SK-N-MC (cell line): Measurements from ENCODE around the gene PRR23E.

ENCODE experiments used
- DNase-seq: peaks from one replicate; pipeline ENCODE4 v3.0.0-alpha.2; 2011; ENCODE audit warnings: low read depth, low spot score
- H3K27ac ChIP-seq: fragments of 200-600 bp; sonication (generic); 2 replicates; pipeline ENCODE4 v1.5.1; 2016; ENCODE audit warnings: mixed run types
- H3K36me3 ChIP-seq: fragments of 200-600 bp; sonication (generic); 2 replicates; pipeline ENCODE4 v1.6.1; 2017; ENCODE audit warnings: antibody characterized with exemption, low read length, mixed read lengths; ENCODE audit not compliant: insufficient read depth
- H3K4me3 ChIP-seq: fragments of 200-600 bp; sonication (generic); 2 replicates; pipeline ENCODE4 v1.5.1; 2016
- H3K9ac ChIP-seq: fragments of 200-600 bp; sonication (generic); 2 replicates; pipeline ENCODE4 v1.8.0; 2017; ENCODE audit warnings: mixed run types, mixed read lengths; ENCODE audit not compliant: insufficient read length
- H3K9me3 ChIP-seq: fragments of 200-600 bp; sonication (generic); 2 replicates; pipeline ENCODE4 v1.6.1; 2017; ENCODE audit warnings: low read depth, mild to moderate bottlenecking, antibody characterized with exemption, low read length, moderate library complexity, mixed read lengths
- EZH2 ChIP-seq: fragments of 200-600 bp; sonication (generic); IDR thresholded peaks from one replicate; pipeline ENCODE4 v1.6.1; 2017; ENCODE audit warnings: antibody characterized with exemption
- FOXP2 ChIP-seq: optimal IDR thresholded peaks from 2 replicates; pipeline ENCODE3; 2011; ENCODE audit warnings: mild to moderate bottlenecking, moderate library complexity; ENCODE audit not compliant: insufficient read depth; ENCODE audit errors: extremely low read length, control extremely low read depth
- POLR2AphosphoS5 ChIP-seq: IDR thresholded peaks from 2 replicates; pipeline ENCODE4 v1.6.1; 2012; ENCODE audit warnings: mild to moderate bottlenecking, low read depth, low read length, borderline replicate concordance

Gene PRR23E

GRCh38 chr3:127177226-127177625 is 15.7 kb upstream of the PRR23E start:
- Histone ChIP-seq H3K4me3 (no peak overlapping the region), H3K27ac (no peak overlapping the region), H3K36me3 (no peaks in the 10 kb centered on the region), H3K9me3 (no peaks in the 10 kb centered on the region), H3K9ac (no peak overlapping the region)
- no peak for DNase-seq
- TF ChIP-seq FOXP2 (no peak), EZH2 (no peak), POLR2AphosphoS5 (no peak)

- H3K36me3 ChIP-seq = no peaks in the 10 kb centered on the region
- no peaks in the 10 kb centered on the region for H3K9me3 ChIP-seq
- H3K4me3 ChIP-seq = no peak overlapping the region
- no peak overlapping the region for H3K9ac ChIP-seq
- TF ChIP-seq POLR2AphosphoS5 (no peak), FOXP2 (no peak), EZH2 (no peak)
- no peak for DNase-seq
- no peak overlapping the region for H3K27ac ChIP-seq
These were observed 12.1 kb upstream of the PRR23E start for GRCh38 chr3:127180859-127181258.

GRCh38 chr3:127182431-127182830 is 10.5 kb upstream of the PRR23E start:
- Histone ChIP-seq H3K9me3 (no peaks in the 10 kb centered on the region), H3K4me3 (no peak overlapping the region), H3K27ac (no peak overlapping the region), H3K9ac (no peak overlapping the region), H3K36me3 (no peaks in the 10 kb centered on the region)
- TF ChIP-seq FOXP2 = no peak
- TF ChIP-seq EZH2 = no peak
- TF ChIP-seq POLR2AphosphoS5 = no peak
- DNase-seq = no peak

GRCh38 chr3:127182848-127183714 is 9.8 kb upstream of the PRR23E start:
- no peak overlapping the region for H3K27ac ChIP-seq
- TF ChIP-seq EZH2 (no peak), FOXP2 (no peak), POLR2AphosphoS5 (no peak)
- no peak overlapping the region for H3K9ac ChIP-seq
- H3K36me3 ChIP-seq = no peaks in the 10 kb centered on the region
- no peaks in the 10 kb centered on the region for H3K9me3 ChIP-seq
- no peak overlapping the region for H3K4me3 ChIP-seq
- DNase-seq = no peak

GRCh38 chr3:127183931-127184869 is 8.7 kb upstream of the PRR23E start:
- no peaks in the 10 kb centered on the region for H3K9me3 ChIP-seq
- H3K9ac ChIP-seq = no peak overlapping the region
- H3K27ac ChIP-seq = no peak overlapping the region
- DNase-seq = no peak
- H3K36me3 ChIP-seq = no peaks in the 10 kb centered on the region
- no peak for TF ChIP-seq EZH2
- no peak for TF ChIP-seq FOXP2
- no peak for TF ChIP-seq POLR2AphosphoS5
- no peak overlapping the region for H3K4me3 ChIP-seq

- H3K9me3 ChIP-seq = no peaks in the 10 kb centered on the region
- DNase-seq = no peak
- H3K4me3 ChIP-seq = no peak overlapping the region
- TF ChIP-seq POLR2AphosphoS5 (no peak), FOXP2 (no peak), EZH2 (no peak)
- no peak overlapping the region for H3K9ac ChIP-seq
- no peaks in the 10 kb centered on the region for H3K36me3 ChIP-seq
- no peak overlapping the region for H3K27ac ChIP-seq
These were observed 8.1 kb upstream of the PRR23E start for GRCh38 chr3:127184870-127185216.

GRCh38 chr3:127185268-127185667 is 7.7 kb upstream of the PRR23E start:
- Histone ChIP-seq H3K4me3 (no peak overlapping the region), H3K27ac (no peak overlapping the region), H3K9me3 (no peaks in the 10 kb centered on the region), H3K36me3 (no peaks in the 10 kb centered on the region), H3K9ac (no peak overlapping the region)
- TF ChIP-seq POLR2AphosphoS5 (no peak), EZH2 (no peak), FOXP2 (no peak)
- no peak for DNase-seq

- H3K9me3 ChIP-seq = no peaks in the 10 kb centered on the region
- no peaks in the 10 kb centered on the region for H3K36me3 ChIP-seq
- no peak for TF ChIP-seq EZH2
- no peak overlapping the region for H3K27ac ChIP-seq
- DNase-seq = no peak
- no peak overlapping the region for H3K4me3 ChIP-seq
- no peak overlapping the region for H3K9ac ChIP-seq
These were observed 6.8 kb upstream of the PRR23E start for GRCh38 chr3:127185962-127186674.
